ENCODE measurements around the gene PRKRA. TPM values are rescaled to one million over a fixed set of nuclear protein-coding genes. Genes with fewer than 3 reads are reported as not detected.

PRKRA gene
- total RNA-seq, 3 donors from 2014 or later = 61.3 to 73.9 (median 69.1) TPM

DNA sequence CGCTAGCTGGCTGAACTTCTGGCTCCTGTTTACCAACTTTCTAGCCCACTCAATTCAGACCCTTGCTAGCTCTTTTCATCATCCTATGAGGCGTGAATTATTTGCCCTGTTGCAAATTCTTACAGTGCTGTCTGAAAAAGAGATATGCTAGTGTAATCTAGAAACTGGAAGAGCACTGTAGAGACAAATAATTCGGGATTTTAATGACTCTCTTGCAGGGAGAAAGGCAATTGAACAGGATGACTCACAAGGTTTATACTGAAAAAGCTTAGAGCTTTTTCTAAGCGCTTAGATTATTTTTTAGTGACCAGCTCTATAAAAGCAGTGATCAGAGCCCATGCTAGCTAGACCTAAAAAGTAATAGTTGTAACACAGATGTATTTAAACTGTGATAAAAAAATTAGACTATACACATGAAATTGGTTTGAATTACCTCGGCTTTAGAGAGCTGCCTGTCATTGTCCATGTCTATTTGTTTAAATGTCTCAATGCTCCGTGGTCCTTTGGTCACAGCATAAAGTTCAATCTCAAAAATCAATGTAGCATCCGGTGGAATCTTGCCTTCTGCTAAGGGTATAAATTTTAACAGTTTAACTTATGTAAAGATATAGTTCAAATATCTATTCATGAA is 18.4 kb upstream of the PRKRA start:
- intact Hi-C loops (cut with DNase I; ENCODE audit: low total_unique reads) = no loop called here
- Histone ChIP-seq H3K4me1 (no peaks in the 10 kb centered on the region), H3K27ac (no peak overlapping the region), H3K36me3 (no peaks in the 10 kb centered on the region), H3K27me3 (no peaks in the 10 kb centered on the region), H3K9me3 (no peaks in the 10 kb centered on the region), H3K4me3 (no peak overlapping the region)
- no peak for DNase-seq (ENCODE audit: low spot score in 2 of 2)
- TF ChIP-seq POLR2A (IDR thresholded peaks at IDR 0.05) (no peak), POLR2AphosphoS5 (IDR thresholded peaks at IDR 0.05) (no peak)
- TF ChIP-seq, protein P1, sequence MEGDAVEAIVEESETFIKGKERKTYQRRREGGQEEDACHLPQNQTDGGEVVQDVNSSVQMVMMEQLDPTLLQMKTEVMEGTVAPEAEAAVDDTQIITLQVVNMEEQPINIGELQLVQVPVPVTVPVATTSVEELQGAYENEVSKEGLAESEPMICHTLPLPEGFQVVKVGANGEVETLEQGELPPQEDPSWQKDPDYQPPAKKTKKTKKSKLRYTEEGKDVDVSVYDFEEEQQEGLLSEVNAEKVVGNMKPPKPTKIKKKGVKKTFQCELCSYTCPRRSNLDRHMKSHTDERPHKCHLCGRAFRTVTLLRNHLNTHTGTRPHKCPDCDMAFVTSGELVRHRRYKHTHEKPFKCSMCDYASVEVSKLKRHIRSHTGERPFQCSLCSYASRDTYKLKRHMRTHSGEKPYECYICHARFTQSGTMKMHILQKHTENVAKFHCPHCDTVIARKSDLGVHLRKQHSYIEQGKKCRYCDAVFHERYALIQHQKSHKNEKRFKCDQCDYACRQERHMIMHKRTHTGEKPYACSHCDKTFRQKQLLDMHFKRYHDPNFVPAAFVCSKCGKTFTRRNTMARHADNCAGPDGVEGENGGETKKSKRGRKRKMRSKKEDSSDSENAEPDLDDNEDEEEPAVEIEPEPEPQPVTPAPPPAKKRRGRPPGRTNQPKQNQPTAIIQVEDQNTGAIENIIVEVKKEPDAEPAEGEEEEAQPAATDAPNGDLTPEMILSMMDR (IDR thresholded peaks at IDR 0.05) = no peak

GRCh38 chr2:178457390-178457886 is 6.5 kb upstream of the PRKRA start:
- TF ChIP-seq POLR2AphosphoS5 (IDR thresholded peaks at IDR 0.05) (no peak), POLR2A (IDR thresholded peaks at IDR 0.05) (no peak)
- TF ChIP-seq, protein P1 (IDR thresholded peaks at IDR 0.05) = no peak
- Histone ChIP-seq H3K4me1 (no peaks in the 10 kb centered on the region), H3K27ac (no peak overlapping the region), H3K27me3 (no peaks in the 10 kb centered on the region), H3K4me3 (no peak overlapping the region), H3K36me3 (no peaks in the 10 kb centered on the region), H3K9me3 (no peaks in the 10 kb centered on the region)
- DNase-seq (ENCODE audit: low spot score in 2 of 2) = no peak
- intact Hi-C loops (cut with DNase I; ENCODE audit: low total_unique reads) = no loop called here

- Histone ChIP-seq H3K4me3 (no peak overlapping the region), H3K27ac (no peak overlapping the region), H3K27me3 (no peaks in the 10 kb centered on the region), H3K36me3 (no peaks in the 10 kb centered on the region), H3K9me3 (no peaks in the 10 kb centered on the region), H3K4me1 (no peaks in the 10 kb centered on the region)
- TF ChIP-seq POLR2AphosphoS5 (IDR thresholded peaks at IDR 0.05) (no peak), POLR2A (IDR thresholded peaks at IDR 0.05) (no peak)
- TF ChIP-seq, protein P1 (IDR thresholded peaks at IDR 0.05) = no peak
- DNase-seq (ENCODE audit: low spot score in 2 of 2) = no peak
- intact Hi-C loops (cut with DNase I; ENCODE audit: low total_unique reads) = no loop called here
These were observed 5.0 kb upstream of the PRKRA start for GRCh38 chr2:178455947-178456346.

- H3K36me3 ChIP-seq = no peaks in the 10 kb centered on the region
- no peak overlapping the region for H3K27ac ChIP-seq
- no peak overlapping the region for H3K4me3 ChIP-seq
- H3K4me1 ChIP-seq = peaks cover 0 to 11% of the 10 kb centered on the region in 2 donors
- no peaks in the 10 kb centered on the region for H3K9me3 ChIP-seq
- TF ChIP-seq POLR2AphosphoS5 (IDR thresholded peaks at IDR 0.05) (no peak), POLR2A (IDR thresholded peaks at IDR 0.05) (no peak)
- TF ChIP-seq, protein P1 (IDR thresholded peaks at IDR 0.05) = no peak
- DNase-seq (ENCODE audit: low spot score in 2 of 2) = no peak
- H3K27me3 ChIP-seq = no peaks in the 10 kb centered on the region
- intact Hi-C loops (cut with DNase I; ENCODE audit: low total_unique reads) = no loop called here
These were observed 1.9 kb upstream of the PRKRA start for GRCh38 chr2:178452870-178453269.

DNA sequence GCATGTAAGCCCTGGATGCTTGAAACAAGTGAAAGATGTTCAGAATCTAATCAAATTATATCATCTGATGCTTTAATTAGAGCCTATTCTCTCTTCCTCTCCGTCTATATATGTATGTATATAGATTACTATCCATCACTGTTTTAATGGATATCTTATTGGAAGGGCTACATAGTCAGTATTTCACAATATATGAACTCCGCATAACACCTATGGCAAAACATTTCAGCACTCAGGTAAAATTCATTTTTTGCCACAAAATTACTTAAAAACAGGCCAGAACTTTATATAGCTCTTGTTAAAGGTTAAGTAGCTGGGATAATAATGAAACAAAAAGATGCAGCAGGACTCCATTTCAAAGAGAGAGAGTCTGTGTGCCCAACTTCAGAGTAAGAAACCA is 1.4 kb upstream of the PRKRA start:
- no peaks in the 10 kb centered on the region for H3K36me3 ChIP-seq
- intact Hi-C loops (cut with DNase I; ENCODE audit: low total_unique reads) = no loop called here
- no peak for DNase-seq (ENCODE audit: low spot score in 2 of 2)
- no peaks in the 10 kb centered on the region for H3K27me3 ChIP-seq
- TF ChIP-seq POLR2AphosphoS5 (IDR thresholded peaks at IDR 0.05) = no peak
- no peak for TF ChIP-seq POLR2A (IDR thresholded peaks at IDR 0.05)
- TF ChIP-seq, protein P1 (IDR thresholded peaks at IDR 0.05) = no peak
- peaks cover 0 to 11% of the 10 kb centered on the region in 2 donors for H3K4me1 ChIP-seq
- H3K9me3 ChIP-seq = no peaks in the 10 kb centered on the region
- peak overlapping the region in 1 of 3 donors; percentile 67 for H3K4me3 ChIP-seq
- peak overlapping the region in 1 of 2 donors; percentile 96 for H3K27ac ChIP-seq

Measured in breast epithelium (tissue), 4 donors.